WTC11 (cell line): ENCODE measurements around the gene PHACTR3. TPM values are rescaled to one million over a fixed set of nuclear protein-coding genes. Genes with fewer than 3 reads are reported as not detected.

Source experiments
- ATAC-seq: fragments of 200-7000 bp; cut with Tn5 transposase; 2 replicates; pipeline ENCODE4 v1.10.0; 2021; ENCODE audit warnings: mild to moderate bottlenecking, moderate library complexity
- CTCF ChIA-PET: fragments of 300-600 bp; sonication (Branson Sonifier 250); formaldehyde crosslinking; loops from one replicate; lab custom pipeline; 2021; ENCODE audit warnings: antibody characterized with exemption; lab: Charles Lee
- POLR2A ChIA-PET: fragments of 350-600 bp; sonication (Branson Sonifier 250); formaldehyde crosslinking; loops from one replicate; lab custom pipeline; 2021; ENCODE audit warnings: antibody characterized with exemption; lab: Charles Lee
- DNase-seq: peaks from one replicate; pipeline ENCODE4 v3.0.0; 2021; ENCODE audit warnings: low spot score
- H3K27ac Mint-ChIP-seq: 2 replicates; pipeline ENCODE4 v1.8.0; 2021; ENCODE audit warnings: mixed read lengths
- H3K27me3 Mint-ChIP-seq: 2 replicates; pipeline ENCODE4 v1.8.0; 2021; ENCODE audit warnings: low read depth, mild to moderate bottlenecking, moderate library complexity, mixed read lengths
- H3K36me3 Mint-ChIP-seq: 2 replicates; pipeline ENCODE4 v1.8.0; 2021; ENCODE audit warnings: mixed read lengths
- H3K4me1 Mint-ChIP-seq: 2 replicates; pipeline ENCODE4 v1.8.0; 2022; ENCODE audit warnings: mixed read lengths
- H3K4me3 Mint-ChIP-seq: 2 replicates; pipeline ENCODE4 v1.8.0; 2021; ENCODE audit warnings: mild to moderate bottlenecking, moderate library complexity, mixed read lengths
- H3K9me3 Mint-ChIP-seq: 2 replicates; pipeline ENCODE4 v1.8.0; 2021; ENCODE audit warnings: mixed read lengths
- CBFB ChIP-seq: sonication (generic); formaldehyde crosslinking; IDR thresholded peaks from 2 replicates; pipeline ENCODE4 v1.8.1; 2022; ENCODE audit warnings: mild to moderate bottlenecking, low read depth, missing genetic modification reagents
- EMX1 ChIP-seq: fragments of 250-450 bp; sonication (Bioruptor Pico); IDR thresholded peaks from 2 replicates; pipeline ENCODE4 v1.8.0; 2021; ENCODE audit warnings: mild to moderate bottlenecking
- GTF2I ChIP-seq: fragments of 250-450 bp; sonication (Bioruptor Pico); conservative IDR thresholded peaks from 2 replicates; pipeline ENCODE4 v1.4.0; 2021; ENCODE audit warnings: mild to moderate bottlenecking
- HMGA2 ChIP-seq: fragments of 250-450 bp; sonication (Bioruptor Pico); IDR thresholded peaks from 2 replicates; pipeline ENCODE4 v1.4.0; 2021; ENCODE audit warnings: mild to moderate bottlenecking, moderate library complexity
- JAZF1 ChIP-seq: fragments of 250-450 bp; sonication (Bioruptor Pico); IDR thresholded peaks from 2 replicates; pipeline ENCODE4 v1.9.0; 2021; ENCODE audit warnings: moderate library complexity, mild to moderate bottlenecking, inconsistent platforms
- NR1H2 ChIP-seq: sonication (generic); formaldehyde crosslinking; IDR thresholded peaks from 2 replicates; pipeline ENCODE4 v1.9.0; 2021; ENCODE audit warnings: mild to moderate bottlenecking, moderate library complexity, missing genetic modification reagents
- SMAD4 ChIP-seq: sonication (generic); formaldehyde crosslinking; IDR thresholded peaks from 2 replicates; pipeline ENCODE4 v1.8.0; 2022; ENCODE audit warnings: mild to moderate bottlenecking, missing genetic modification reagents
- TCF7 ChIP-seq: sonication (generic); formaldehyde crosslinking; IDR thresholded peaks from 2 replicates; pipeline ENCODE4 v1.8.0; 2022; ENCODE audit warnings: mild to moderate bottlenecking, low read depth, missing genetic modification reagents, moderate library complexity
- ZNF317 ChIP-seq: sonication (generic); formaldehyde crosslinking; IDR thresholded peaks from 2 replicates; pipeline ENCODE4 v1.8.1; 2023; ENCODE audit warnings: low read depth, mild to moderate bottlenecking, moderate library complexity, missing genetic modification reagents, borderline replicate concordance
- total RNA-seq: library from RNA; stranded (reverse); gene quantifications from 3 replicates; pipeline ENCODE4 v1.2.3, GENCODE V29; 2021
- TF ChIP-seq, protein P1 (sequence below): sonication (generic); formaldehyde crosslinking; IDR thresholded peaks from 2 replicates; pipeline ENCODE4 v1.8.1; 2022; ENCODE audit warnings: mild to moderate bottlenecking, missing genetic modification reagents, moderate library complexity, borderline replicate concordance
- TF ChIP-seq, protein P2 (sequence below): sonication (generic); formaldehyde crosslinking; IDR thresholded peaks from 2 replicates; pipeline ENCODE4 v1.8.1; 2023; ENCODE audit warnings: mild to moderate bottlenecking, moderate library complexity, missing genetic modification reagents
- TF ChIP-seq, protein P3 (sequence below): fragments of 250-450 bp; sonication (Bioruptor Pico); IDR thresholded peaks from 2 replicates; pipeline ENCODE4 v1.9.0; 2021; ENCODE audit warnings: mild to moderate bottlenecking
- TF ChIP-seq, protein P4 (sequence below): sonication (generic); formaldehyde crosslinking; IDR thresholded peaks from 2 replicates; pipeline ENCODE4 v1.8.0; 2023; ENCODE audit warnings: missing genetic modification reagents, mild to moderate bottlenecking, borderline replicate concordance
- TF ChIP-seq, protein P5 (sequence below): sonication (generic); formaldehyde crosslinking; IDR thresholded peaks from 2 replicates; pipeline ENCODE4 v1.8.0; 2022; ENCODE audit warnings: mild to moderate bottlenecking, missing genetic modification reagents
- TF ChIP-seq, protein P6 (sequence below): sonication (generic); formaldehyde crosslinking; IDR thresholded peaks from 2 replicates; pipeline ENCODE4 v1.8.1; 2023; ENCODE audit warnings: mild to moderate bottlenecking, missing genetic modification reagents
- TF ChIP-seq, protein P7 (sequence below): fragments of 250-450 bp; sonication (Bioruptor Pico); IDR thresholded peaks from 2 replicates; pipeline ENCODE4 v1.8.0; 2021; ENCODE audit warnings: mild to moderate bottlenecking
- TF ChIP-seq, protein P8 (sequence below): sonication (generic); formaldehyde crosslinking; IDR thresholded peaks from 2 replicates; pipeline ENCODE4 v1.8.0; 2023; ENCODE audit warnings: mild to moderate bottlenecking, missing genetic modification reagents
- TF ChIP-seq, protein P9 (sequence below): fragments of 200-600 bp; IDR thresholded peaks from 2 replicates; pipeline ENCODE4 v1.8.0; 2022; ENCODE audit warnings: antibody characterized with exemption

The PHACTR3 gene
- total RNA-seq, 1 experiment from 2014 or later, result 0.28 TPM

DNA sequence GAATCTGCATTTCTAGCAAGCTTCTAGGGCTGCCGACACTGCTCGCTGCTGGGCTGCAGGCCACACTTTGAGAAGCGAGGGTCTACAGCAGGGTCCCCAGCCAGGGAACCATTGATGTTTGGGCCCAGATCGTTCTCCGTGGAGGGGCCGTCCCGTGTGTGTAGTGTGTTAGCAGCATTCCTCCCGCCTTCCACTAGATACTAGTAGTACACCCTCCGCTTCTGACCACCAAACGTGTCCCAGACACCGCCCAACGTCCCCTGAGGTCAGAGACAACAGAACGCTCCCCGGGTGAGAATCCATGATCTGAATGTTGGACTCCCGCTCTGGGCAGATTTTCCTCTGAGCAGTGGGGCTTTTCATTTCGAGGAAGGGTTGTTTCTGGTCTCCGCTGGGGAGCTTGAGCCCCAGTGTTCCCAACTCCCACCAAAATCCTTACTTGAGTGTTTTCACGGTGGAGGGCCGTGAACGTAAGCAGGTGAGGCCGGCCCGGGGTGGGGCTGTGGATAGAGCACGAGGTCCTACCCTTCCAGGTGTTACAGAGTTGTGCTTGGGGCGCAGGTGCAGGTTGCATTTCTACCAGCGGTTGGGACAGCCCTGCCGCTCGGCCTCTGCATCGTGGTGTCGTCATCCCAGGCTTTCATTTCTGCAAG is 204.5 kb downstream of the PHACTR3 start (continued):
- TF ChIP-seq, protein P1, sequence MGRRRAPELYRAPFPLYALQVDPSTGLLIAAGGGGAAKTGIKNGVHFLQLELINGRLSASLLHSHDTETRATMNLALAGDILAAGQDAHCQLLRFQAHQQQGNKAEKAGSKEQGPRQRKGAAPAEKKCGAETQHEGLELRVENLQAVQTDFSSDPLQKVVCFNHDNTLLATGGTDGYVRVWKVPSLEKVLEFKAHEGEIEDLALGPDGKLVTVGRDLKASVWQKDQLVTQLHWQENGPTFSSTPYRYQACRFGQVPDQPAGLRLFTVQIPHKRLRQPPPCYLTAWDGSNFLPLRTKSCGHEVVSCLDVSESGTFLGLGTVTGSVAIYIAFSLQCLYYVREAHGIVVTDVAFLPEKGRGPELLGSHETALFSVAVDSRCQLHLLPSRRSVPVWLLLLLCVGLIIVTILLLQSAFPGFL, result no peak
- TF ChIP-seq, protein P2, sequence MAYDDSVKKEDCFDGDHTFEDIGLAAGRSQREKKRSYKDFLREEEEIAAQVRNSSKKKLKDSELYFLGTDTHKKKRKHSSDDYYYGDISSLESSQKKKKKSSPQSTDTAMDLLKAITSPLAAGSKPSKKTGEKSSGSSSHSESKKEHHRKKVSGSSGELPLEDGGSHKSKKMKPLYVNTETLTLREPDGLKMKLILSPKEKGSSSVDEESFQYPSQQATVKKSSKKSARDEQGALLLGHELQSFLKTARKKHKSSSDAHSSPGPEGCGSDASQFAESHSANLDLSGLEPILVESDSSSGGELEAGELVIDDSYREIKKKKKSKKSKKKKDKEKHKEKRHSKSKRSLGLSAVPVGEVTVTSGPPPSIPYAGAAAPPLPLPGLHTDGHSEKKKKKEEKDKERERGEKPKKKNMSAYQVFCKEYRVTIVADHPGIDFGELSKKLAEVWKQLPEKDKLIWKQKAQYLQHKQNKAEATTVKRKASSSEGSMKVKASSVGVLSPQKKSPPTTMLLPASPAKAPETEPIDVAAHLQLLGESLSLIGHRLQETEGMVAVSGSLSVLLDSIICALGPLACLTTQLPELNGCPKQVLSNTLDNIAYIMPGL (CRISPR knock-in tag), result no peak
- TF ChIP-seq, protein P3, sequence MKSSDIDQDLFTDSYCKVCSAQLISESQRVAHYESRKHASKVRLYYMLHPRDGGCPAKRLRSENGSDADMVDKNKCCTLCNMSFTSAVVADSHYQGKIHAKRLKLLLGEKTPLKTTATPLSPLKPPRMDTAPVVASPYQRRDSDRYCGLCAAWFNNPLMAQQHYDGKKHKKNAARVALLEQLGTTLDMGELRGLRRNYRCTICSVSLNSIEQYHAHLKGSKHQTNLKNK (CRISPR knock-in tag), result no peak
- TF ChIP-seq EMX1 (CRISPR knock-in tag) (no peak), TCF7 (CRISPR knock-in tag) (no peak)

DNA sequence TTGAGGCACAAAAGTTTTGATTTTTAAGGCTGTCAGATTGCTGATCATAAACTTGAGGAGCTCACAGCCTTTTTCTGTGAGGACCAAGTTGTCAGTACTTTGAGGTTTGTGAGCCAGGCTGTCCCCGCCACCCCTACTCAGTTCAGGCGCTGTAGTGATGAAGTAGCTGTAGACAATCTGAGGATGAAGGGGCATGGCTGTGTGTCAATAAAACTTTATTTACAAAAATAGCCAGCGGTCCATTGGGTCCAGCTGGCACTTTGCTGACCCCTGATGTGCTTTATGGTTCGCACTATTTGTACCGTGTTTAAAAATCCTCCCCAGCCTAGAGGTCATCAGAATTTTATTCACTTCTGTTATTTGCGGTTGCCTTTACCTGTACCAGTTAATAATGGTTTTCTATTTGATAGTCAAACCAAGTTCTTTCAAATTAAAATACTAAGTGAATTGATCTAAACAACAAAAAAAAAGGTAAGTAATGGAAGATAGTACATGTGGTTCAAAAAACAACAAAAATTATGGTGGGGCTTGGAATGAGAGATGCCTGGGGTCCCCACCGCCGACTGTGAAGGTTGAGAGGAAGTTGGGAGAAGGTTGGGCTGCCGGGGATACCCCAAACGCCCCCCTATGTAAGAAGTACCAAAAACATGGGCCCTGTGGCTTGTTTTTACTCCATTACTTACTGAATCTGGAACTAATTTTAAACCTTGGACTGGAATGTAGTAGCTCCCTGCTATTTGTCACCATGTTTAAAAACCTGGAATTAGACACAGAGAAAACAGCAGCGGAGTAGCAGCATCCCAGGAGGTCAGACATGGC is 205.5 kb downstream of the PHACTR3 start:
- H3K27me3 Mint-ChIP-seq, result peaks cover 9% of the 10 kb centered on the region
- H3K9me3 Mint-ChIP-seq, result no peaks in the 10 kb centered on the region
- H3K4me1 Mint-ChIP-seq, result 0 out of 2 replicates have a peak, but pooled peaks cover 4% of the 10 kb centered on the region
- DNase-seq, result no peak
- ATAC-seq, result no peak
- ChIA-PET CTCF (no interaction called here), POLR2A (no interaction called here)
- H3K4me3 Mint-ChIP-seq, result no peak overlapping the region
- H3K36me3 Mint-ChIP-seq, result no peaks in the 10 kb centered on the region
- H3K27ac Mint-ChIP-seq, result no peak overlapping the region
- TF ChIP-seq ZNF317 (CRISPR knock-in tag), result no peak
- no peak for TF ChIP-seq NR1H2 (CRISPR knock-in tag)
- TF ChIP-seq, protein P4, sequence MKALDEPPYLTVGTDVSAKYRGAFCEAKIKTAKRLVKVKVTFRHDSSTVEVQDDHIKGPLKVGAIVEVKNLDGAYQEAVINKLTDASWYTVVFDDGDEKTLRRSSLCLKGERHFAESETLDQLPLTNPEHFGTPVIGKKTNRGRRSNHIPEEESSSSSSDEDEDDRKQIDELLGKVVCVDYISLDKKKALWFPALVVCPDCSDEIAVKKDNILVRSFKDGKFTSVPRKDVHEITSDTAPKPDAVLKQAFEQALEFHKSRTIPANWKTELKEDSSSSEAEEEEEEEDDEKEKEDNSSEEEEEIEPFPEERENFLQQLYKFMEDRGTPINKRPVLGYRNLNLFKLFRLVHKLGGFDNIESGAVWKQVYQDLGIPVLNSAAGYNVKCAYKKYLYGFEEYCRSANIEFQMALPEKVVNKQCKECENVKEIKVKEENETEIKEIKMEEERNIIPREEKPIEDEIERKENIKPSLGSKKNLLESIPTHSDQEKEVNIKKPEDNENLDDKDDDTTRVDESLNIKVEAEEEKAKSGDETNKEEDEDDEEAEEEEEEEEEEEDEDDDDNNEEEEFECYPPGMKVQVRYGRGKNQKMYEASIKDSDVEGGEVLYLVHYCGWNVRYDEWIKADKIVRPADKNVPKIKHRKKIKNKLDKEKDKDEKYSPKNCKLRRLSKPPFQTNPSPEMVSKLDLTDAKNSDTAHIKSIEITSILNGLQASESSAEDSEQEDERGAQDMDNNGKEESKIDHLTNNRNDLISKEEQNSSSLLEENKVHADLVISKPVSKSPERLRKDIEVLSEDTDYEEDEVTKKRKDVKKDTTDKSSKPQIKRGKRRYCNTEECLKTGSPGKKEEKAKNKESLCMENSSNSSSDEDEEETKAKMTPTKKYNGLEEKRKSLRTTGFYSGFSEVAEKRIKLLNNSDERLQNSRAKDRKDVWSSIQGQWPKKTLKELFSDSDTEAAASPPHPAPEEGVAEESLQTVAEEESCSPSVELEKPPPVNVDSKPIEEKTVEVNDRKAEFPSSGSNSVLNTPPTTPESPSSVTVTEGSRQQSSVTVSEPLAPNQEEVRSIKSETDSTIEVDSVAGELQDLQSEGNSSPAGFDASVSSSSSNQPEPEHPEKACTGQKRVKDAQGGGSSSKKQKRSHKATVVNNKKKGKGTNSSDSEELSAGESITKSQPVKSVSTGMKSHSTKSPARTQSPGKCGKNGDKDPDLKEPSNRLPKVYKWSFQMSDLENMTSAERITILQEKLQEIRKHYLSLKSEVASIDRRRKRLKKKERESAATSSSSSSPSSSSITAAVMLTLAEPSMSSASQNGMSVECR (CRISPR knock-in tag), result no peak
- TF ChIP-seq, protein P5, sequence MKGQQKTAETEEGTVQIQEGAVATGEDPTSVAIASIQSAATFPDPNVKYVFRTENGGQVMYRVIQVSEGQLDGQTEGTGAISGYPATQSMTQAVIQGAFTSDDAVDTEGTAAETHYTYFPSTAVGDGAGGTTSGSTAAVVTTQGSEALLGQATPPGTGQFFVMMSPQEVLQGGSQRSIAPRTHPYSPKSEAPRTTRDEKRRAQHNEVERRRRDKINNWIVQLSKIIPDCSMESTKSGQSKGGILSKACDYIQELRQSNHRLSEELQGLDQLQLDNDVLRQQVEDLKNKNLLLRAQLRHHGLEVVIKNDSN (CRISPR knock-in tag), result no peak
- TF ChIP-seq EMX1 (CRISPR knock-in tag), result no peak
- no peak for TF ChIP-seq SMAD4 (CRISPR knock-in tag)
- TF ChIP-seq, protein P6, sequence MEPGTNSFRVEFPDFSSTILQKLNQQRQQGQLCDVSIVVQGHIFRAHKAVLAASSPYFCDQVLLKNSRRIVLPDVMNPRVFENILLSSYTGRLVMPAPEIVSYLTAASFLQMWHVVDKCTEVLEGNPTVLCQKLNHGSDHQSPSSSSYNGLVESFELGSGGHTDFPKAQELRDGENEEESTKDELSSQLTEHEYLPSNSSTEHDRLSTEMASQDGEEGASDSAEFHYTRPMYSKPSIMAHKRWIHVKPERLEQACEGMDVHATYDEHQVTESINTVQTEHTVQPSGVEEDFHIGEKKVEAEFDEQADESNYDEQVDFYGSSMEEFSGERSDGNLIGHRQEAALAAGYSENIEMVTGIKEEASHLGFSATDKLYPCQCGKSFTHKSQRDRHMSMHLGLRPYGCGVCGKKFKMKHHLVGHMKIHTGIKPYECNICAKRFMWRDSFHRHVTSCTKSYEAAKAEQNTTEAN (CRISPR knock-in tag), result no peak
- no peak for TF ChIP-seq GTF2I
- TF ChIP-seq, protein P7, sequence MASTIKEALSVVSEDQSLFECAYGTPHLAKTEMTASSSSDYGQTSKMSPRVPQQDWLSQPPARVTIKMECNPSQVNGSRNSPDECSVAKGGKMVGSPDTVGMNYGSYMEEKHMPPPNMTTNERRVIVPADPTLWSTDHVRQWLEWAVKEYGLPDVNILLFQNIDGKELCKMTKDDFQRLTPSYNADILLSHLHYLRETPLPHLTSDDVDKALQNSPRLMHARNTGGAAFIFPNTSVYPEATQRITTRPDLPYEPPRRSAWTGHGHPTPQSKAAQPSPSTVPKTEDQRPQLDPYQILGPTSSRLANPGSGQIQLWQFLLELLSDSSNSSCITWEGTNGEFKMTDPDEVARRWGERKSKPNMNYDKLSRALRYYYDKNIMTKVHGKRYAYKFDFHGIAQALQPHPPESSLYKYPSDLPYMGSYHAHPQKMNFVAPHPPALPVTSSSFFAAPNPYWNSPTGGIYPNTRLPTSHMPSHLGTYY (CRISPR knock-in tag), result no peak
- TF ChIP-seq, protein P8, sequence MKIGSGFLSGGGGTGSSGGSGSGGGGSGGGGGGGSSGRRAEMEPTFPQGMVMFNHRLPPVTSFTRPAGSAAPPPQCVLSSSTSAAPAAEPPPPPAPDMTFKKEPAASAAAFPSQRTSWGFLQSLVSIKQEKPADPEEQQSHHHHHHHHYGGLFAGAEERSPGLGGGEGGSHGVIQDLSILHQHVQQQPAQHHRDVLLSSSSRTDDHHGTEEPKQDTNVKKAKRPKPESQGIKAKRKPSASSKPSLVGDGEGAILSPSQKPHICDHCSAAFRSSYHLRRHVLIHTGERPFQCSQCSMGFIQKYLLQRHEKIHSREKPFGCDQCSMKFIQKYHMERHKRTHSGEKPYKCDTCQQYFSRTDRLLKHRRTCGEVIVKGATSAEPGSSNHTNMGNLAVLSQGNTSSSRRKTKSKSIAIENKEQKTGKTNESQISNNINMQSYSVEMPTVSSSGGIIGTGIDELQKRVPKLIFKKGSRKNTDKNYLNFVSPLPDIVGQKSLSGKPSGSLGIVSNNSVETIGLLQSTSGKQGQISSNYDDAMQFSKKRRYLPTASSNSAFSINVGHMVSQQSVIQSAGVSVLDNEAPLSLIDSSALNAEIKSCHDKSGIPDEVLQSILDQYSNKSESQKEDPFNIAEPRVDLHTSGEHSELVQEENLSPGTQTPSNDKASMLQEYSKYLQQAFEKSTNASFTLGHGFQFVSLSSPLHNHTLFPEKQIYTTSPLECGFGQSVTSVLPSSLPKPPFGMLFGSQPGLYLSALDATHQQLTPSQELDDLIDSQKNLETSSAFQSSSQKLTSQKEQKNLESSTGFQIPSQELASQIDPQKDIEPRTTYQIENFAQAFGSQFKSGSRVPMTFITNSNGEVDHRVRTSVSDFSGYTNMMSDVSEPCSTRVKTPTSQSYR (CRISPR knock-in tag), result no peak
- TF ChIP-seq, protein P9, sequence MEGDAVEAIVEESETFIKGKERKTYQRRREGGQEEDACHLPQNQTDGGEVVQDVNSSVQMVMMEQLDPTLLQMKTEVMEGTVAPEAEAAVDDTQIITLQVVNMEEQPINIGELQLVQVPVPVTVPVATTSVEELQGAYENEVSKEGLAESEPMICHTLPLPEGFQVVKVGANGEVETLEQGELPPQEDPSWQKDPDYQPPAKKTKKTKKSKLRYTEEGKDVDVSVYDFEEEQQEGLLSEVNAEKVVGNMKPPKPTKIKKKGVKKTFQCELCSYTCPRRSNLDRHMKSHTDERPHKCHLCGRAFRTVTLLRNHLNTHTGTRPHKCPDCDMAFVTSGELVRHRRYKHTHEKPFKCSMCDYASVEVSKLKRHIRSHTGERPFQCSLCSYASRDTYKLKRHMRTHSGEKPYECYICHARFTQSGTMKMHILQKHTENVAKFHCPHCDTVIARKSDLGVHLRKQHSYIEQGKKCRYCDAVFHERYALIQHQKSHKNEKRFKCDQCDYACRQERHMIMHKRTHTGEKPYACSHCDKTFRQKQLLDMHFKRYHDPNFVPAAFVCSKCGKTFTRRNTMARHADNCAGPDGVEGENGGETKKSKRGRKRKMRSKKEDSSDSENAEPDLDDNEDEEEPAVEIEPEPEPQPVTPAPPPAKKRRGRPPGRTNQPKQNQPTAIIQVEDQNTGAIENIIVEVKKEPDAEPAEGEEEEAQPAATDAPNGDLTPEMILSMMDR, result no peak
- no peak for TF ChIP-seq HMGA2 (CRISPR knock-in tag)
- no peak for TF ChIP-seq CBFB
- no peak for TF ChIP-seq JAZF1 (CRISPR knock-in tag)
